ENCODE results near the gene TNXB. TPM values are rescaled to one million over a fixed set of nuclear protein-coding genes. Genes with fewer than 3 reads are reported as not detected.

Gene TNXB
- total and polyA plus RNA-seq, 9 donors, result 13.3 to 334 (median 146) TPM

DNA sequence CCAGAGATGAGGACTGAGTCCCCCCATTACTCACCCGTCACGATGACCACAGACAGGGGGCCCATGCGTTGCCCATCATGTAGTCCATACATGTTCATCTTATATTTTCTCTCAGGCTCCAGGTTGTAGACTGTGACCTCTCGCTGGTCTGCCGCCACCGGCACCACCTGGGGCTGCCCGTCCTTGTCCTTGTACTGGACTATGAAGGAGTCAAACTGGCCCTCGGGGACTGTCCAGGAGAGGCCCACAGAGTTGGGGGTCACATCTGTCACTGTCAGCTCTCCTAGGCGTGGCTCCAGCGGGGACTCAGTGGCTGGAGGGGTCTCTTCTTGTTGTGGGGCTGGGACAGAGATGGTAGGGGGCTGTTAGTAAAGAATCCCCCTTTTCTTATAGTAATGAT lies 35.5 kb downstream of the TNXB start:
- Histone ChIP-seq H3K36me3 (no peaks in the 10 kb centered on the region), H3K4me3 (no peak overlapping the region), H3K27me3 (no peaks in the 10 kb centered on the region), H3K4me1 (ENCODE audit: insufficient read depth) (no peaks in the 10 kb centered on the region), H3K9me3 (no peaks in the 10 kb centered on the region), H3K27ac (no peak overlapping the region)
- peak in 1 of 5 donors; percentile 30 for DNase-seq
- TF ChIP-seq POLR2A (IDR thresholded peaks at IDR 0.05), result no peak
- intact Hi-C loops (cut with DNase I), result no loop called here
- 89 to 98% (median 91%) methylated on average over 10 of the region's 10 CpGs for WGBS, 3 donors

DNA sequence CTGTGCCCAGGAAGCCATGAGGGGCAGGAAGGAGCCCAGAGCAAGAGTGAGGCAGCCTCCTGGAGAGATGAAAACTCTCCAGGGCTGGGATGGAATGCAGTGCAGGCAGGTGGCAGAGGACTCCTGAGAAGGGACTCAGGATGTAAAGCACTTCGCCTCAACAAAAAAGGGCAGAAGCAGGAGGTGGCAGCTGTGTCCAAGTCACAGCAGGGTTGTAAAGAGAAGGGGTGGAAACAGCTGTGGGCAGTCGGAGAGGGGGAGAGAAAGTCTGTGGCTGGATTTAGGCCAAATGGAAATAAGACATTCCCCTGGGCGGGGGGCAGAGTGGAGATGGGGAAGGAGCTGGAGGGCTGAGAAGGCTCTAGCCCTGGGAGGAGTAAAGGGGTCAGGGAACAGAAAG lies 36.0 kb downstream of the TNXB start:
- Histone ChIP-seq H3K27me3 (no peaks in the 10 kb centered on the region), H3K9me3 (no peaks in the 10 kb centered on the region), H3K36me3 (no peaks in the 10 kb centered on the region), H3K4me1 (ENCODE audit: insufficient read depth) (no peaks in the 10 kb centered on the region), H3K27ac (no peak overlapping the region), H3K4me3 (no peak overlapping the region)
- 47 to 62% (median 56%) methylated on average over 3 of the region's 3 CpGs for WGBS, 3 donors
- DNase-seq, result no peak
- intact Hi-C loops (cut with DNase I), result no loop called here
- TF ChIP-seq EP300 (IDR thresholded peaks at IDR 0.05), result no peak
- no peak for TF ChIP-seq POLR2A (IDR thresholded peaks at IDR 0.05)
- TF ChIP-seq, protein P1, sequence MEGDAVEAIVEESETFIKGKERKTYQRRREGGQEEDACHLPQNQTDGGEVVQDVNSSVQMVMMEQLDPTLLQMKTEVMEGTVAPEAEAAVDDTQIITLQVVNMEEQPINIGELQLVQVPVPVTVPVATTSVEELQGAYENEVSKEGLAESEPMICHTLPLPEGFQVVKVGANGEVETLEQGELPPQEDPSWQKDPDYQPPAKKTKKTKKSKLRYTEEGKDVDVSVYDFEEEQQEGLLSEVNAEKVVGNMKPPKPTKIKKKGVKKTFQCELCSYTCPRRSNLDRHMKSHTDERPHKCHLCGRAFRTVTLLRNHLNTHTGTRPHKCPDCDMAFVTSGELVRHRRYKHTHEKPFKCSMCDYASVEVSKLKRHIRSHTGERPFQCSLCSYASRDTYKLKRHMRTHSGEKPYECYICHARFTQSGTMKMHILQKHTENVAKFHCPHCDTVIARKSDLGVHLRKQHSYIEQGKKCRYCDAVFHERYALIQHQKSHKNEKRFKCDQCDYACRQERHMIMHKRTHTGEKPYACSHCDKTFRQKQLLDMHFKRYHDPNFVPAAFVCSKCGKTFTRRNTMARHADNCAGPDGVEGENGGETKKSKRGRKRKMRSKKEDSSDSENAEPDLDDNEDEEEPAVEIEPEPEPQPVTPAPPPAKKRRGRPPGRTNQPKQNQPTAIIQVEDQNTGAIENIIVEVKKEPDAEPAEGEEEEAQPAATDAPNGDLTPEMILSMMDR (IDR thresholded peaks at IDR 0.05), result no peak

DNA sequence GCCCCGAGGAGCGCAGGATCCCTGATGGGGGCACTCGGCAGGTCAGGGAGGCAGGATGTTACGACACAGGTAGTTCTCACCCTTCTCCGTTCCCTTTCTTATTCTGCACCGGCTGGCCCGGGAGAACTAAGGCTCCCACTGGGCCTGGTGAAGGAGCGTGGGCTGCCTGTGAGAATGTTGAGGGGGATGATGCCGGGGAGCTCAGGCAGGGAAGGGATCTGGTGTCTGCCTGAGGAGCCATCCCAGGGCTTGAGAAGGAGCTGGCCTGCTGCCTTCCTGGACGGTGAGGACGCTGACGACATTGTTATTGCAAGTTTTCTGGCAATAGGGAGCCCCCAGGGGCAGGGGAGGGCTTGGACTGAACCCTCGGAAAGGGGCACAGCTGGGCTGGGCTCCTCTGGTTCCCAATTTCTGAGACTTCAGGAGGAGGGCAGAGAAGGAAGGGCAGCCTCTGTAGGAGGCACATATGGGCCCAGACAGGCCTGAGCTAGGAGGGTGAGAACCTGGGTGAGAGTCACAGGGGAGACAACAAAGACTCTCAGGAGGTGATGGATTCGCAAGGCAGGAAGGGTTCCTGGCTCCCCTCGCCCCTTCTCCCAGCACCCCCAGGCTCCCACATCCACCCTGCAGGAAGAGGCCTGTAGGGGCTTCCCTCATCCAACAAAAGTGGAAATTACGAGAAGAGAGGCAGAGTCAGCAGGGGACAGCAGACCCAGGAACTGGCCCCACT lies 38.2 kb downstream of the TNXB start:
- H3K9me3 ChIP-seq, result no peaks in the 10 kb centered on the region
- H3K4me3 ChIP-seq, result no peak overlapping the region
- WGBS, 3 donors, result 60 to 75% (median 71%) methylated on average over 16 of the region's 16 CpGs
- no peaks in the 10 kb centered on the region for H3K36me3 ChIP-seq
- H3K27me3 ChIP-seq, result no peaks in the 10 kb centered on the region
- intact Hi-C loops (cut with DNase I), result no loop called here
- H3K4me1 ChIP-seq (ENCODE audit: insufficient read depth), result no peaks in the 10 kb centered on the region
- TF ChIP-seq POLR2A (IDR thresholded peaks at IDR 0.05), result no peak
- no peak for TF ChIP-seq EP300 (IDR thresholded peaks at IDR 0.05)
- TF ChIP-seq, protein P1 (IDR thresholded peaks at IDR 0.05), result no peak
- DNase-seq, result no peak
- H3K27ac ChIP-seq, result no peak overlapping the region

DNA sequence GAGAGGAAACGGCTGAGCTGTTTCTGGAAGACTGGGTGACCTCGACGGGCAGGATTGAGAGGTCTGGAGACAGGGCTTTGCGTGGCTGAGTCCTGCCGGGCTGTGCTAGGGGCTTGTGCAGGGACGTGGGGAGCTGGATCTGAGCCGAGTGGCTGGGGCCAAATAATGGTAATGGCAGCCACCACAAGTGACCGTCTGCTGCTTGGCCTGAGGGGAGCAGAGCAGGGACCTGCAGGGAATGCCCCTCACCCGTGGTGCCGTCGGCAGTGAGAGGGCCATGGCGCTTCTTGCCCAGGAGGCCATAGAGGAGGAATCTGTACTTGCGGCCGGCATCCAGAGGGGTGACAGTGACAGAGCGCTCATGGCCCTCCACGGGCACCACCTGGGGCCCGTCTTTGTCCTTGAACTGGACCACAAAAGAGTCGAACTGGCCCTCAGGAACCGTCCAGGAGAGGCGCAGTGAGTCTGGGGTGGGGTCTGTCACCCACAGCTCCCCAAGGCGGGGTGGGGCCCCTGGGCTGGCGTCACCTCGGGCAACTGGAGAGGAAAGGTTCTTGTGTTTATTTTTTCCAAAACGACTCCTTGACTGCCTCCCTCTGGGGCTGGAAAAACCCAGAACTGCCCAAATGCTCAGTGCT lies 39.1 kb downstream of the TNXB start:
- TF ChIP-seq POLR2A (IDR thresholded peaks at IDR 0.05) (no peak), EP300 (IDR thresholded peaks at IDR 0.05) (no peak)
- TF ChIP-seq, protein P1 (IDR thresholded peaks at IDR 0.05), result no peak
- H3K27me3 ChIP-seq, result no peaks in the 10 kb centered on the region
- H3K4me3 ChIP-seq, result no peak overlapping the region
- H3K27ac ChIP-seq, result no peak overlapping the region
- H3K4me1 ChIP-seq (ENCODE audit: insufficient read depth), result no peaks in the 10 kb centered on the region
- 77 to 82% (median 81%) methylated on average over 24 of the region's 24 CpGs for WGBS, 3 donors
- no peaks in the 10 kb centered on the region for H3K9me3 ChIP-seq
- intact Hi-C loops (cut with DNase I), result no loop called here
- H3K36me3 ChIP-seq, result no peaks in the 10 kb centered on the region
- DNase-seq, result no peak

DNA sequence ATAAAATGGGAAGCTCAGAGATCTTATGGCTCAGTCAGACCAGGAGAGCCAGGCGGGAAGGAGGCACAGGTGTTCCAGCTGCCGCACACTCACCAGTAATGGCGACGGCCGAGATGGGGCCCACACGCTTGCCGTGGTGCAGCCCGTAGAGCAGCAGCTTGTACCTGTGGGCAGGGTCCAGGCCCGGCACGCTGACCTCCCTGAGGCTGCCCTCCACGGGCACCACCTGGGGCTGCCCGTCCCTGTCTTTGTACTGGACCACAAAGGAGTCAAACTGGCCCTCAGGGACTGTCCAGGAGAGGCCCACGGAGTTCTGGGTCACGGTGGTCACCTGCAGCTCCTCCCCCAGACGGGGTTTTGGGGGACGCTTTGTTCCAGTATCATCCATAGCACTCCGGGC lies 39.7 kb downstream of the TNXB start:
- no peak for TF ChIP-seq EP300 (IDR thresholded peaks at IDR 0.05)
- TF ChIP-seq, protein P1 (IDR thresholded peaks at IDR 0.05), result no peak
- TF ChIP-seq POLR2A (IDR thresholded peaks at IDR 0.05), result no peak
- DNase-seq, result no peak
- Histone ChIP-seq H3K9me3 (no peaks in the 10 kb centered on the region), H3K27ac (no peak overlapping the region), H3K36me3 (no peaks in the 10 kb centered on the region), H3K27me3 (no peaks in the 10 kb centered on the region), H3K4me3 (no peak overlapping the region), H3K4me1 (ENCODE audit: insufficient read depth) (no peaks in the 10 kb centered on the region)
- WGBS, 3 donors, result 83 to 93% (median 91%) methylated on average over 13 to 17 of the region's 17 CpGs
- intact Hi-C loops (cut with DNase I), result no loop called here
